Measurements from ENCODE around the gene GLO1. TPM values are rescaled to one million over a fixed set of nuclear protein-coding genes. Genes with fewer than 3 reads are reported as not detected.

Gene GLO1
- total and polyA plus RNA-seq, 2 experiments from 2014 or later = 139 to 150 TPM

DNA sequence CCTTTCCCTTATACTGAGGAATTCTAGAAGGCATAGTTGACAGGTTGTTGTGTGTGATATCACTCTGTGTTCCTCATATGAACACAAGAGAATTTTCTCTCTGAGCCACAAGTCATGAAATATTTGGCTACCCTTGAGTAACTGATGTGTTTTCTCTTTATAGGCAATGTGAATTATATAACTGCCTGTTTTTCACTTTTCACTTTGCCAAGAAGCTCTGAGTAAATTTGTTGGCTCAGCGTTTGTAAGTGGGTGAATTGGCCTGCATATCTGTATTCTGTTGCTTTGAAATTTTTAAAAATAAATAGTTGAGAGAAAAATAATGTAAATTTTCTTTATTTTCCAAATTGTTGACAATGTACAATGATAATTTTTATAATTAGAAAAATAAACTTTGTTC, 58.0 kb downstream of the GLO1 start:
- Histone ChIP-seq H3K4me2 (ENCODE audit: unreplicated experiment) (no peak overlapping the region), H3K4me1 (ENCODE audit: insufficient read depth) (no peaks in the 10 kb centered on the region), H3K36me3 (ENCODE audit: low read depth) (no peaks in the 10 kb centered on the region), H3F3A (ENCODE audit: insufficient read depth) (no peaks in the 10 kb centered on the region), H3K27me3 (replicated peaks; ENCODE audit: insufficient read depth) (no peaks in the 10 kb centered on the region), H3K9ac (no peak overlapping the region), H3K27ac (no peak overlapping the region), H3K9me2 (ENCODE audit: insufficient read depth) (no peaks in the 10 kb centered on the region), H3K4me3 (no peak overlapping the region), H3K9me3 (ENCODE audit: low read depth) (no peaks in the 10 kb centered on the region), H2AFZ (no peak overlapping the region), H4K20me1 (ENCODE audit: insufficient read depth) (no peaks in the 10 kb centered on the region), H3K79me2 (ENCODE audit: insufficient read depth) (peaks cover 20% of the 10 kb centered on the region; the same call in 1 of the 2 replicates)
- in situ Hi-C loops (cut with MboI) = no loop called here
- WGBS, 2 experiments (ENCODE audit: low coverage in 1 of 2, low lambda C conversion rate in 2 of 2, missing lambda C conversion rate in 2 of 2) = 4 to 7% methylated on average over 1 of the region's 1 CpG
- no peak for DNase-seq
- TF ChIP-seq EZH2 (IDR thresholded peaks at IDR 0.05; ENCODE audit: insufficient read depth, poor library complexity, severe bottlenecking) (no peak), EZH2phosphoT487 (IDR thresholded peaks at IDR 0.05; ENCODE audit: insufficient read depth, low read depth) (no peak)

GRCh38 chr6:38640216-38640909, 62.6 kb downstream of the GLO1 start:
- Histone ChIP-seq H3K4me1 (ENCODE audit: insufficient read depth) (0 out of 2 replicates have a peak, but pooled peaks cover 5% of the 10 kb centered on the region), H3K9me2 (ENCODE audit: insufficient read depth) (no peaks in the 10 kb centered on the region), H3K4me3 (peak overlapping the region; percentile 93), H3K36me3 (ENCODE audit: low read depth) (no peaks in the 10 kb centered on the region), H3K9me3 (ENCODE audit: low read depth) (no peaks in the 10 kb centered on the region), H3K27me3 (replicated peaks; ENCODE audit: insufficient read depth) (no peaks in the 10 kb centered on the region), H3F3A (ENCODE audit: insufficient read depth) (0 out of 2 replicates have a peak, but pooled peaks cover 9% of the 10 kb centered on the region), H2AFZ (peak overlapping the region; percentile 99), H3K4me2 (ENCODE audit: unreplicated experiment) (peak overlapping the region; percentile 93), H3K79me2 (ENCODE audit: insufficient read depth) (peaks cover 54% of the 10 kb centered on the region), H3K9ac (peak overlapping the region; percentile 92), H3K27ac (peak overlapping the region; percentile 93), H4K20me1 (ENCODE audit: insufficient read depth) (no peaks in the 10 kb centered on the region; the same call in 1 of the 2 replicates)
- peak; percentile 88 for DNase-seq
- in situ Hi-C loops (cut with MboI) = no loop called here
- WGBS, 2 experiments (ENCODE audit: low coverage in 1 of 2, low lambda C conversion rate in 2 of 2, missing lambda C conversion rate in 2 of 2) = 6 to 7% methylated on average over 32 of the region's 32 CpGs
- TF ChIP-seq EZH2phosphoT487 (IDR thresholded peaks at IDR 0.05; ENCODE audit: insufficient read depth, low read depth) = no peak

DNA sequence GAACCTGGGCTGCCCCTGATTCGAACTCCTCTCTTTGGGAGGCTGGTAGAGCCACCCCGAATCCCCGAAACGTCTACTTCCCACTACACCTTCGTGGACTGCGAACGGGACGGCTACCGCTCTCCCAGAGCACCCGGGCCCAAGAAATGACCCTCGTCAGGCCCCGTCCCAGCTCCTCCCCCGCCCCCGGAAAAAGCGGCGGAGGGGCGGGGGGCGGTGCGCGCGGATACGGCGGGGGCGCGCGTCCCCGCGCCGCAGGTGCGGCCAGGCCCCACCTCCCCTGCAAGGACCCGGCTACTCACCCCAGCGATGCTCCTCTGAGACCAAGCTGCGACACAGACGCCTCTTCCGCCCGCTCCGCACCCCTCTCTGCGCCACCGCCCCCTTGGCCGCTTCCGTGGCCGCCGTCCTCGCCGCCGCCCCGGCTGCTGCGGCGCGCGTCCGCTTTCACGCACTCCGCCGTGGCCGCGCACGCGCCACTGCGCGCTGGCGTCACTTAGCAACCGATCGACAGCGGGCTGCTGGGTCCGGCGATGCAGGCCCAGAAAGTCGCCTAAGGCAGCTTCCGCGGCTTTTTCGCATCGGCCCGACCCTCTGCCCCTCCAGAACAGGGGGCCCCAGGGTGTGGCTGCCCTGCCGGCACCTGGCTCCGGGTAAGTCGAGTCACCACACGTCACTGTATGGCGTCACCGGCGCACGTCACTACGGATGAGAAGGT, 63.3 kb downstream of the GLO1 start, which contains the start of gene BTBD9:
TSS of gene BTBD9 (minus strand) at position 432 of the 718 bp plus-strand sequence.
- WGBS, 2 experiments (ENCODE audit: low coverage in 1 of 2, low lambda C conversion rate in 2 of 2, missing lambda C conversion rate in 2 of 2) = 0 to 1% methylated on average over 56 to 67 of the region's 82 CpGs
- H3K4me2 ChIP-seq (ENCODE audit: unreplicated experiment) = peak within 1 kb of the TSS; percentile 93
- peak within 1 kb of the TSS; percentile 92 for H3K9ac ChIP-seq
- H3K9me2 ChIP-seq (ENCODE audit: insufficient read depth) = no peaks in the 10 kb centered on the region
- in situ Hi-C loops (cut with MboI) = no loop called here
- TF ChIP-seq EZH2phosphoT487 (IDR thresholded peaks at IDR 0.05; ENCODE audit: insufficient read depth, low read depth) (no peak), EZH2 (IDR thresholded peaks at IDR 0.05; ENCODE audit: insufficient read depth, poor library complexity, severe bottlenecking) (no peak)
- H3K9me3 ChIP-seq (ENCODE audit: low read depth) = no peaks in the 10 kb centered on the region
- peak within 1 kb of the TSS; percentile 99 for H2AFZ ChIP-seq
- peak within 1 kb of the TSS; percentile 93 for H3K4me3 ChIP-seq
- peak; percentile 94 for DNase-seq
- no peaks in the 10 kb centered on the region for H3K36me3 ChIP-seq (ENCODE audit: low read depth)
- 0 out of 2 replicates have a peak, but pooled peaks cover 9% of the 10 kb centered on the region for H3F3A ChIP-seq (ENCODE audit: insufficient read depth)
- H3K27me3 ChIP-seq (replicated peaks; ENCODE audit: insufficient read depth) = no peaks in the 10 kb centered on the region
- H3K4me1 ChIP-seq (ENCODE audit: insufficient read depth) = 0 out of 2 replicates have a peak, but pooled peaks cover 5% of the 10 kb centered on the region
- peak within 1 kb of the TSS; percentile 93 for H3K27ac ChIP-seq
- no peaks in the 10 kb centered on the region; the same call in 1 of the 2 replicates for H4K20me1 ChIP-seq (ENCODE audit: insufficient read depth)
- peaks cover 61% of the 10 kb centered on the region for H3K79me2 ChIP-seq (ENCODE audit: insufficient read depth)

GRCh38 chr6:38638941-38639497, 63.9 kb downstream of the GLO1 start:
- H2AFZ ChIP-seq = peak overlapping the region; percentile 99
- no peaks in the 10 kb centered on the region for H3K9me2 ChIP-seq (ENCODE audit: insufficient read depth)
- no peaks in the 10 kb centered on the region for H3K36me3 ChIP-seq (ENCODE audit: low read depth)
- H3K9me3 ChIP-seq (ENCODE audit: low read depth) = no peaks in the 10 kb centered on the region
- H3K27ac ChIP-seq = peak overlapping the region; percentile 93
- 0 out of 2 replicates have a peak, but pooled peaks cover 5% of the 10 kb centered on the region for H3K4me1 ChIP-seq (ENCODE audit: insufficient read depth)
- no peak for TF ChIP-seq EZH2 (IDR thresholded peaks at IDR 0.05; ENCODE audit: insufficient read depth, poor library complexity, severe bottlenecking)
- no peak for TF ChIP-seq EZH2phosphoT487 (IDR thresholded peaks at IDR 0.05; ENCODE audit: insufficient read depth, low read depth)
- peaks cover 66% of the 10 kb centered on the region for H3K79me2 ChIP-seq (ENCODE audit: insufficient read depth)
- DNase-seq = peak; percentile 87
- 0 to 1% methylated on average over 15 of the region's 15 CpGs for WGBS, 2 experiments (ENCODE audit: low coverage in 1 of 2, low lambda C conversion rate in 2 of 2, missing lambda C conversion rate in 2 of 2)
- peak overlapping the region; percentile 93 for H3K4me3 ChIP-seq
- no peaks in the 10 kb centered on the region; the same call in 1 of the 2 replicates for H4K20me1 ChIP-seq (ENCODE audit: insufficient read depth)
- in situ Hi-C loops (cut with MboI) = no loop called here
- H3F3A ChIP-seq (ENCODE audit: insufficient read depth) = 0 out of 2 replicates have a peak, but pooled peaks cover 9% of the 10 kb centered on the region
- peak overlapping the region; percentile 86 for H3K4me2 ChIP-seq (ENCODE audit: unreplicated experiment)
- H3K27me3 ChIP-seq (replicated peaks; ENCODE audit: insufficient read depth) = no peaks in the 10 kb centered on the region
- H3K9ac ChIP-seq = peak overlapping the region; percentile 92
